GM18511 (cell line): ENCODE results near the gene PCK2.

Source experiments
- ATAC-seq: cut with Tn5 transposase; IDR thresholded peaks from one replicate; pipeline ENCODE4 v1.9.1; 2021; ENCODE audit warnings: mild to moderate bottlenecking, moderate library complexity; ENCODE audit not compliant: unreplicated experiment

The PCK2 gene

GRCh38 chr14:24074625-24075484 is 19.3 kb upstream of the PCK2 start:
- no peak for ATAC-seq

DNA sequence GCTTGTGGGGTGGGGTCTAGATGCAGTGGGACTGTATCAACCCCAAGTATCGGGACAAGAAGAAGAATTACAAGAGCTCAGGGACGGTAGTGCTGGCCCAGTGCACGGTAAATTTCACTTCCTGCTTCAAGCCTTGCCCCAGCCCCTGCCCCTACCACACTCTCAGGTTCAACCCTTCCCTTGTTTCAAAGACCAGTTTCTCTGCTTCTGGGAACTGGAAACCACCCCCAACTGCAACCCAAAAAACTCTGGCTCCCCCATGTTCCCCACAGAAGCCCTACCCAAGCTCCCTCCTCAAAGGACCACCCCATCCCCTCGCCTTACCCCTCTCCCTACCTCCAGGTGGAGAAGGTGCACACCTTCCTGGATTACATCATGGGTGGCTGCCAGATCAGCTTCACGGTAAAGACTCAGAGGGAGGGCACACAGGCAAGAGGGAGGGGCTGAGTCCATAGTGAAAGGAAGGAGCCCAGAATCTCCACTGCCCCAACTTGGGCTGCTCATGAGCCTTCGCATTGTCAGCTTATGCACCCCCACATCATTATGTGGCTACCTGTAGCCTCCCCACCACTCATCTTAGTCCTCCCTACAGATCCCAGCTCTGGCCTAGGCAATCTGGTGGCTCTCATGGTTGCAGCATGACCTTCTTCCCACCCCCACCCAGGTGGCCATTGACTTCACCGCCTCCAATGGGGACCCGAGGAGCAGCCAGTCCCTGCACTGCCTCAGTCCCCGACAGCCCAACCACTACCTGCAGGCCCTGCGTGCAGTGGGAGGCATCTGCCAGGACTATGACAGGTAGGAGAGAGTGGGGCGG is 18.4 kb upstream of the PCK2 start:
- ATAC-seq = peak; percentile 74

GRCh38 chr14:24076302-24076601 is 17.9 kb upstream of the PCK2 start:
- no peak for ATAC-seq

- ATAC-seq = no peak
These were observed 17.0 kb upstream of the PCK2 start for GRCh38 chr14:24077086-24077485.

- ATAC-seq = no peak
These were observed 16.0 kb upstream of the PCK2 start for GRCh38 chr14:24078146-24078545.

GRCh38 chr14:24079491-24080141 is 14.5 kb upstream of the PCK2 start:
- no peak for ATAC-seq

DNA sequence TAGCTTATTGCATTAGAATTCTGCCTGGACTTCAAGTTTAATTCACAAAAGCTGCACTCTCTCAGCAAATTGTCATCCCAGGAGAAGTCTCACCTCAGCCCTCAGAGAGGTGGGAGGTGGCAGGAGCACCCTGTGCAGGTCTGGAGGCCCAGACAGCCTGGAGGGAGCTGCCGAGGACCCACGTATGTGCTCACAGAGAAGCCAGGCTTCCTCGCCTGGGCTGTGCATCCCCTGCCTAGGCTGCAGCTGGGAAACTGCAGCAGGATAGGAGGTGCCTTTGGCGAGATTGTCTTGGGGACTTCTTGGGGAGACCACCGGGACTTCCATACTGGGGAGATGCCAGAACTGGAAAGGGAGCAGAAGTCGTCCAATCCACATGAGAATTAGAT is 14.0 kb upstream of the PCK2 start:
- ATAC-seq = no peak

DNA sequence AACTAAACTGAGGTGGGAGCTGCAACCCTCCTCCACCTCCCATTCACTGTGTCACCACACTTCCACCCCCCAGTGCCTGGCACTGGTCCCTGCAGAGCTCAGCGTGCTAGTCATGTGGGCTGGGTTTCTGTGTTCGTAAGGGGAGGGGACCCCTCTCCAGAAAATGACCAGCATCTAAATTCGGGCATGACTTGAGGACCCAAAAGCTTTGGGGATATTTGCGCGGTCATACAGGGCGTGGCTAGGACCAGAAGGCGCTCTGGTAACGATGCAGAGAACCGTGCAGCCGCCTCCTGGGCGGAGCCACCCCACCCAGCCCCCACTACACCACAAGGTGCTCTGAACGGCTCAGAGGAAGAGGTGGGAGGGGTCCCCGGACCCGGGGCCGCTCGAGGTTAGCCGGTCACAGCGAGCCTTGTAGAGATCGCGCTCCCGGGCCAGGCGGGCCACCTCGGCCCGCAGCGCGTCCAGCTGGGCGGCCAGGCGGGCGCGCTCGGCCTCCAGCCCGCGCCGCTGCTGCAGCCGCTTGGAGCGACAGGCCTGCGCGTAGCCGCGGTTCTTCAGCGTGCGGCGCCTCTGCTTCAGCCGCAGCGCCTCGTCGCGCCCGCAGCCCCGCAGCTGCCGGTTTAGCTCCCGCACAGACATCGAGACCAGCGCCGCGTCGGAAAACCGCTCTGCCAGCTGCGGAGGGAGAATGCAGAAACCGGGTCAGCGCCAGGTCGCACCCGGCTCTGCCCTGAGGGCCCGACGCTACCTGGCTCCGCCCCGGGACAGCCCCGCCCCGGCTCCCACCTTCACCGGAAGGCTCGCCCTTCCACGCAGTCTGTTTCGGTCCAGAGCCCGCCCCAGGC is 13.0 kb upstream of the PCK2 start:
- peak; percentile 94 for ATAC-seq

DNA sequence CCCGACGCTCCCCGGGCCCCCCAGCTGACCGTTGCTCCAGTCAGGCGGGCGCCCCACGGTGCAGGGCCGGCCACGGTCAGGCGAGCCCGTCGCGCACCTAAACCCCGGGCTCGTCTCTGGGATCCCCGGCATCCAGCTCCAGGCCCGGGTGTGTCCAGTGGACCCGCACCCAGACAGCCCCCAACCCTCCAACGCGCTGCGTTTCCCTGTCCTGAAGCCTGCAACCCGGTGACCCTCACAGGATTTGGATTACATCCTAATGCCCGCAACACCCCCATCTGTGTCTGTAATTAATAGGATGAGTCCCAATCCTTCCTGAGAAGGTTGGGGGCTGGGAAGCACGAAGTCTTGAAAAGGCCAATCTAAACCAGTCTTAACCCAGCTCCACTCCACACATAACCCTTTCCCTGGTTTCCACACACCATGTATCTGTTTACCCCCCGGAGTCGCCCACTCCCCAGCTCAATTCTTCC is 12.3 kb upstream of the PCK2 start:
- ATAC-seq = no peak

GRCh38 chr14:24082411-24083080 is 11.6 kb upstream of the PCK2 start:
- no peak for ATAC-seq

DNA sequence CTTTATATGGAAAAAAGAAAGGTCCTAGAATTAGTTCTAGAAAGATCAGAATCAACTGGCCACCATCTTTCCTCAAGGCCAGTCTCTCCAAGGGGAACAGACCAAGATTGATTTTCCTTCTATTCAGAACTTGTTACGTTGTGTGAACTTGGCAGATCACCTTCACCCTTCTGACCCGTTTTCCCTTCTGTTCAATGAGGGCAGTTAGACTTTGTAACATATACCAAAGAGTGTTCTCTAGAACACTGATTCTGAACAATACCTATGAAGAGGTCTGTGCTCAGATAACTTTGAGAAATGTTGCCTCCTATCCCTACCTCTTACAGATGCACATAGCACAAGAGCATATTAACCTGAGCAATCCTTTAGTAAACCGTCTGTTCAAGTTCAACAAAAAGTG is 10.6 kb upstream of the PCK2 start:
- ATAC-seq = no peak

DNA sequence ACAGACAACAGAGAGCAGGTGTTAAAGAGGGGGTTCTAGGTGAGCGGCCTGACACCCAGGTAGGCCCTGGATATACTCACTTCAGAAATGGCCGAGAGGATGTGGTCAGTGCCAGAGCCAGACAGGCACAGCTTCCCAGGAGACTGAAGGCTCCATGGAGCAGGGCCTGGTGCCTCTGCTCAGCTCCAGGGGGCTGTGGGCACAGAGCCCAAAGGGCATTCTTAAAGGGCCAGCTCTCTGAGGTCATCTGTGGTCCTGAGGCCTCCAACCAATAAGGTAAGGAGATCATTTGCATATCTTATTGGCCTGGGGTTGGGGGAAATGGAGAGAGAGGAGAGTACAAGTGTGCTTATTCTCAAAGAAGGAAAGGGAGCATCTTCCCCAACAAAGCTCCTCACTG is 9.7 kb upstream of the PCK2 start:
- ATAC-seq = no peak

DNA sequence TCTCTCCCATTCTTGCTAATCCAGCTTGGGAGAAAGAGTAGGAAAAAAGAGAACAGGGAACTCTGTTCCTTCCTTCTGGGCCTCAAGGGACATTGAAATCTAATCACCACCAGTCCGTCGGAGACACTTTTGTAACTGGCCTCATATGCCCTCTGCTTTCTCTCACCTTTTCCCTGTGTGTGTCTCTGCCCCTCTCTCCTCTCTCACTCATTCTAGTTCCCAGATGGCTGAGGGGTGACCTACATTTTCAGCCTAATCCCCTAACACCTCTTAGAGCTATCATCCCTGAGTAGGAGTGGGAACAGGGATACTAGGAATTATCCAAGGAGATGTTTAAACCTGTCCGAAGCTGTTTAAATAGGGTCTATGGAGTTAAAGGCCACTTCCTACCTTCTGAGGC is 8.9 kb upstream of the PCK2 start:
- no peak for ATAC-seq

GRCh38 chr14:24086193-24086955 is 7.7 kb upstream of the PCK2 start:
- ATAC-seq = no peak

- ATAC-seq = no peak
These were observed 7.1 kb upstream of the PCK2 start for GRCh38 chr14:24087004-24087403.

DNA sequence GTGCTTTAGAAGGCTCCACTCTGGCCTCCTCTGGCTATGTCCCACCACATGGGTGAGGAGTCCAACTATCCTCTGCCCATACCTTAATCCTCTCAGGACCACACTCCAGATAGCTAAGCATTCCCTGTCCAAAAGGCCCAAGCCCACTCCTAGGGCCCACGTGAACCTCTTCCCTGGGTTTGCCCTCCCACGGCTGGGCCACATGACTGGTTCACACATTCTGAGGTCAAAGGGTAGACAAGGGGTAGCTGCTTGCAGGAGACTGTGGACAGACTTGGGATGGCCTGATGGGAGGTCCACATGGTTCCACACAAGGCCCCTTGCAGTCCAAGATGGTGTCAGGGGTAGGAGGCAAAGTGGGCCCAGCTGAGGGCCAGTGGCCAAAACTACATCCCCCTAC is 6.0 kb upstream of the PCK2 start:
- ATAC-seq = no peak

- no peak for ATAC-seq
These were observed 4.2 kb upstream of the PCK2 start for GRCh38 chr14:24089890-24090289.

DNA sequence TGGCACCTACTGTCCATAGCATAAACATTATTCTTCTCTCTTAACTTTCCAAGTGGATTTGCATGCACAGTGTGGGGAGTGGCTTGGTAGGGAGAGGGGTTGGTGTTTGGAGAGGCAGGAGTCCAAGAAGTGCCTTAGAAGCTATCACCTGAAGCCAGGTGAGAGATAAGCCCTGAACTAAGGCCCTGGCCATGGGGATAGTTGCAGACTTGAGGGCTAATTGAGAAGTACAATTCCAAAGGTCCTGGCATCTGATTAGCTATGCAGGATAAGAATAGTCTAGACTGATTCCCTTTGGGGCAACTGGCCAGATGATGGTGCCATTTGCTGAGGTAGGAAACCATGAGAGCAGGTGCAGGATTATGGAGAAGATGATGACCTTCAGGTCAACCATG is 2.0 kb upstream of the PCK2 start:
- ATAC-seq = no peak

- no peak for ATAC-seq
These were observed 1.5 kb upstream of the PCK2 start for GRCh38 chr14:24092505-24093206.
